ENCODE results near the gene CD101.

Gene CD101

GRCh38 chr1:117037802-117038201 lies 36.2 kb downstream of the CD101 start:
- Histone ChIP-seq H3K79me1 (replicated peaks; ENCODE audit: low read length, poor library complexity, severe bottlenecking) (no peaks in the 10 kb centered on the region), H4K8ac (ENCODE audit: low read length) (no peak overlapping the region), H3K4ac (ENCODE audit: low read depth in 1 of 2, low read length in 2 of 2) (no peak overlapping the region), H3K27ac (ENCODE audit: low read length, poor library complexity, severe bottlenecking) (no peak overlapping the region), H2BK12ac (ENCODE audit: low read length in 2 of 2) (no peak overlapping the region), H2BK120ac (ENCODE audit: low read depth, low read length) (no peak overlapping the region), H3K27me3 (ENCODE audit: control insufficient read depth in 1 of 2, insufficient read depth in 1 of 2, low read length in 2 of 2) (no peaks in the 10 kb centered on the region), H3K23ac (ENCODE audit: low read length in 2 of 2) (no peak overlapping the region), H3K9me3 (ENCODE audit: control insufficient read depth, low read length) (peaks cover 4% of the 10 kb centered on the region), H2BK15ac (ENCODE audit: low read depth, poor library complexity, severe bottlenecking) (no peak overlapping the region), H3K4me1 (ENCODE audit: control insufficient read depth, insufficient read depth, low read depth, low read length) (peaks cover 5% of the 10 kb centered on the region), H3K36me3 (ENCODE audit: control insufficient read depth in 1 of 2, insufficient read depth in 2 of 2, low read depth in 1 of 2, low read length in 2 of 2) (no peaks in the 10 kb centered on the region), H3K4me2 (ENCODE audit: low read length, poor library complexity, severe bottlenecking) (no peak overlapping the region), H2BK5ac (ENCODE audit: low read depth, low read length, poor library complexity, severe bottlenecking) (no peak overlapping the region), H3K9ac (ENCODE audit: low read length) (no peak overlapping the region), H3K18ac (ENCODE audit: low read depth in 1 of 2, low read length in 2 of 2) (no peak overlapping the region), H2AK5ac (ENCODE audit: low read length, severe bottlenecking) (no peak overlapping the region), H3K4me3 (ENCODE audit: insufficient read depth in 1 of 2, low read depth in 1 of 2, low read length in 2 of 2) (no peak overlapping the region), H3K14ac (ENCODE audit: low read length in 2 of 2) (no peak overlapping the region), H4K91ac (ENCODE audit: low read length) (no peak overlapping the region), H2AFZ (ENCODE audit: low read depth, low read length) (no peak overlapping the region)
- WGBS: 100% methylated on average over 1 of the region's 1 CpG
- DNase-seq: no peak

- Histone ChIP-seq H3K27me3 (ENCODE audit: control insufficient read depth in 1 of 2, insufficient read depth in 1 of 2, low read length in 2 of 2) (no peaks in the 10 kb centered on the region), H3K14ac (ENCODE audit: low read length in 2 of 2) (no peak overlapping the region), H2AFZ (ENCODE audit: low read depth, low read length) (no peak overlapping the region), H3K4me2 (ENCODE audit: low read length, poor library complexity, severe bottlenecking) (no peak overlapping the region), H3K23ac (ENCODE audit: low read length in 2 of 2) (no peak overlapping the region), H4K91ac (ENCODE audit: low read length) (no peak overlapping the region), H3K4ac (ENCODE audit: low read depth in 1 of 2, low read length in 2 of 2) (no peak overlapping the region), H3K27ac (ENCODE audit: low read length, poor library complexity, severe bottlenecking) (no peak overlapping the region), H3K79me1 (replicated peaks; ENCODE audit: low read length, poor library complexity, severe bottlenecking) (no peaks in the 10 kb centered on the region), H2BK5ac (ENCODE audit: low read depth, low read length, poor library complexity, severe bottlenecking) (no peak overlapping the region), H2BK120ac (ENCODE audit: low read depth, low read length) (no peak overlapping the region), H3K9me3 (ENCODE audit: control insufficient read depth, low read length) (peaks cover 4% of the 10 kb centered on the region), H3K9ac (ENCODE audit: low read length) (no peak overlapping the region), H3K36me3 (ENCODE audit: control insufficient read depth in 1 of 2, insufficient read depth in 2 of 2, low read depth in 1 of 2, low read length in 2 of 2) (no peaks in the 10 kb centered on the region), H2BK12ac (ENCODE audit: low read length in 2 of 2) (no peak overlapping the region), H3K4me3 (ENCODE audit: insufficient read depth in 1 of 2, low read depth in 1 of 2, low read length in 2 of 2) (no peak overlapping the region), H2AK5ac (ENCODE audit: low read length, severe bottlenecking) (no peak overlapping the region), H3K4me1 (ENCODE audit: control insufficient read depth, insufficient read depth, low read depth, low read length) (peaks cover 5% of the 10 kb centered on the region), H2BK15ac (ENCODE audit: low read depth, poor library complexity, severe bottlenecking) (no peak overlapping the region), H3K18ac (ENCODE audit: low read depth in 1 of 2, low read length in 2 of 2) (no peak overlapping the region), H4K8ac (ENCODE audit: low read length) (no peak overlapping the region)
- DNase-seq: no peak
- 87% methylated on average over 6 of the region's 6 CpGs for WGBS
Observed at GRCh38 chr1:117038236-117038635, 36.7 kb downstream of the CD101 start.

GRCh38 chr1:117044217-117044616 lies 42.7 kb downstream of the CD101 start:
- Histone ChIP-seq H2BK15ac (ENCODE audit: low read depth, poor library complexity, severe bottlenecking) (no peak overlapping the region), H3K4me1 (ENCODE audit: control insufficient read depth, insufficient read depth, low read depth, low read length) (no peaks in the 10 kb centered on the region), H3K14ac (ENCODE audit: low read length in 2 of 2) (no peak overlapping the region), H3K4me2 (ENCODE audit: low read length, poor library complexity, severe bottlenecking) (no peak overlapping the region), H3K9ac (ENCODE audit: low read length) (no peak overlapping the region), H3K18ac (ENCODE audit: low read depth in 1 of 2, low read length in 2 of 2) (no peak overlapping the region), H2AK5ac (ENCODE audit: low read length, severe bottlenecking) (no peak overlapping the region), H3K4ac (ENCODE audit: low read depth in 1 of 2, low read length in 2 of 2) (no peak overlapping the region), H3K36me3 (ENCODE audit: control insufficient read depth in 1 of 2, insufficient read depth in 2 of 2, low read depth in 1 of 2, low read length in 2 of 2) (no peaks in the 10 kb centered on the region), H3K9me3 (ENCODE audit: control insufficient read depth, low read length) (peaks cover 4% of the 10 kb centered on the region), H2BK12ac (ENCODE audit: low read length in 2 of 2) (no peak overlapping the region), H2AFZ (ENCODE audit: low read depth, low read length) (no peak overlapping the region), H3K27ac (ENCODE audit: low read length, poor library complexity, severe bottlenecking) (no peak overlapping the region), H3K27me3 (ENCODE audit: control insufficient read depth in 1 of 2, insufficient read depth in 1 of 2, low read length in 2 of 2) (no peaks in the 10 kb centered on the region), H4K91ac (ENCODE audit: low read length) (no peak overlapping the region), H3K23ac (ENCODE audit: low read length in 2 of 2) (no peak overlapping the region), H2BK5ac (ENCODE audit: low read depth, low read length, poor library complexity, severe bottlenecking) (no peak overlapping the region), H2BK120ac (ENCODE audit: low read depth, low read length) (no peak overlapping the region), H3K4me3 (ENCODE audit: insufficient read depth in 1 of 2, low read depth in 1 of 2, low read length in 2 of 2) (no peak overlapping the region), H4K8ac (ENCODE audit: low read length) (no peak overlapping the region), H3K79me1 (replicated peaks; ENCODE audit: low read length, poor library complexity, severe bottlenecking) (no peaks in the 10 kb centered on the region)
- 80% methylated on average over 1 of the region's 1 CpG for WGBS
- no peak for DNase-seq

GRCh38 chr1:117045644-117046043 lies 44.1 kb downstream of the CD101 start:
- Histone ChIP-seq H3K14ac (ENCODE audit: low read length in 2 of 2) (no peak overlapping the region), H3K23ac (ENCODE audit: low read length in 2 of 2) (no peak overlapping the region), H3K4me1 (ENCODE audit: control insufficient read depth, insufficient read depth, low read depth, low read length) (no peaks in the 10 kb centered on the region), H4K91ac (ENCODE audit: low read length) (no peak overlapping the region), H2AFZ (ENCODE audit: low read depth, low read length) (no peak overlapping the region), H3K79me1 (replicated peaks; ENCODE audit: low read length, poor library complexity, severe bottlenecking) (no peaks in the 10 kb centered on the region), H2BK120ac (ENCODE audit: low read depth, low read length) (no peak overlapping the region), H3K4me2 (ENCODE audit: low read length, poor library complexity, severe bottlenecking) (no peak overlapping the region), H2AK5ac (ENCODE audit: low read length, severe bottlenecking) (no peak overlapping the region), H3K27ac (ENCODE audit: low read length, poor library complexity, severe bottlenecking) (no peak overlapping the region), H3K4me3 (ENCODE audit: insufficient read depth in 1 of 2, low read depth in 1 of 2, low read length in 2 of 2) (no peak overlapping the region), H3K36me3 (ENCODE audit: control insufficient read depth in 1 of 2, insufficient read depth in 2 of 2, low read depth in 1 of 2, low read length in 2 of 2) (no peaks in the 10 kb centered on the region), H3K27me3 (ENCODE audit: control insufficient read depth in 1 of 2, insufficient read depth in 1 of 2, low read length in 2 of 2) (no peaks in the 10 kb centered on the region), H2BK15ac (ENCODE audit: low read depth, poor library complexity, severe bottlenecking) (no peak overlapping the region), H4K8ac (ENCODE audit: low read length) (no peak overlapping the region), H3K18ac (ENCODE audit: low read depth in 1 of 2, low read length in 2 of 2) (no peak overlapping the region), H2BK12ac (ENCODE audit: low read length in 2 of 2) (no peak overlapping the region), H2BK5ac (ENCODE audit: low read depth, low read length, poor library complexity, severe bottlenecking) (no peak overlapping the region), H3K4ac (ENCODE audit: low read depth in 1 of 2, low read length in 2 of 2) (no peak overlapping the region), H3K9me3 (ENCODE audit: control insufficient read depth, low read length) (peaks cover 4% of the 10 kb centered on the region), H3K9ac (ENCODE audit: low read length) (no peak overlapping the region)
- DNase-seq: no peak
- 73% methylated on average over 2 of the region's 2 CpGs for WGBS

Data from mesenchymal stem cell (in vitro differentiated cells and primary cell).